GM12873 (cell line): Measurements from ENCODE around the gene ENO3.

Experiments used
- CTCF ChIP-seq: IDR thresholded peaks from 2 replicates; pipeline ENCODE4 v1.5.1; 2012; ENCODE audit warnings: low read depth, mild to moderate bottlenecking, moderate library complexity, low read length, control low read depth; ENCODE audit not compliant: insufficient read depth; ENCODE audit errors: missing control alignments

Gene ENO3

GRCh38 chr17:4913994-4914393 lies 36.9 kb upstream of the ENO3 start:
- TF ChIP-seq CTCF, result no peak

GRCh38 chr17:4919511-4920047 lies 31.3 kb upstream of the ENO3 start:
- no peak for TF ChIP-seq CTCF

- no peak for TF ChIP-seq CTCF
These were observed 30.4 kb upstream of the ENO3 start for GRCh38 chr17:4920351-4921048.

- TF ChIP-seq CTCF, result no peak
These were observed 29.6 kb upstream of the ENO3 start for GRCh38 chr17:4921320-4921719.

DNA sequence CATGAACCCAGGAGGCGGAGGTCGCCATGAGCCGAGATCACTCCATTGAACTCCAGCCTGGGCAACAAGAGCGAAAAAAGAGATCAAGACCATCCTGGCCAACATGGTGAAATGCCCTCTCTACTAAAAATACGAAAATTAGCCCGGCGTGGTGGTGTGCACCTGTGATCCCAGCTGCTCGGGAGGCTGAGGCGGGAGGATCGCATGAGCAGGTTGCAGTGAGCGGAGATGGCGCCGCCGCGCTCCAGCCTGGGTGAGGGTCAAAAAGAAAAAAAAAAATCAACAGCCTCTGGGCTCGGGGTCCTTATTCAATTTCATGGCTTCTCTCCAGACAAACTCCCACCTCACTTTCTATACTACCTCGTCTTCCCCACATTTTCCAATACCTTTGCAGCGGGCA lies 22.0 kb upstream of the ENO3 start:
- no peak for TF ChIP-seq CTCF

- no peak for TF ChIP-seq CTCF
These were observed 19.0 kb upstream of the ENO3 start, which contains the start of gene GP1BA for GRCh38 chr17:4931963-4932362. Gene GP1BA (plus strand): TSS chr17:4932277. CDS start chr17:4932605, 328 bp downstream.

DNA sequence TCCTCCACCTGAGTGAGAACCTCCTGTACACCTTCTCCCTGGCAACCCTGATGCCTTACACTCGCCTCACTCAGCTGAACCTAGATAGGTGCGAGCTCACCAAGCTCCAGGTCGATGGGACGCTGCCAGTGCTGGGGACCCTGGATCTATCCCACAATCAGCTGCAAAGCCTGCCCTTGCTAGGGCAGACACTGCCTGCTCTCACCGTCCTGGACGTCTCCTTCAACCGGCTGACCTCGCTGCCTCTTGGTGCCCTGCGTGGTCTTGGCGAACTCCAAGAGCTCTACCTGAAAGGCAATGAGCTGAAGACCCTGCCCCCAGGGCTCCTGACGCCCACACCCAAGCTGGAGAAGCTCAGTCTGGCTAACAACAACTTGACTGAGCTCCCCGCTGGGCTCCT lies 18.2 kb upstream of the ENO3 start:
- TF ChIP-seq CTCF, result no peak
